ENCODE results near the gene BMP5. TPM values are rescaled to one million over a fixed set of nuclear protein-coding genes. Genes with fewer than 3 reads are reported as not detected.
"Not testable (repeated sequence)": the region's sequence is repeated elsewhere in the genome, so short reads cannot be mapped to it uniquely, and the experiment has no call there.

BMP5 gene
- total RNA-seq, 1 experiment from 2014 or later: 17.7 TPM

DNA sequence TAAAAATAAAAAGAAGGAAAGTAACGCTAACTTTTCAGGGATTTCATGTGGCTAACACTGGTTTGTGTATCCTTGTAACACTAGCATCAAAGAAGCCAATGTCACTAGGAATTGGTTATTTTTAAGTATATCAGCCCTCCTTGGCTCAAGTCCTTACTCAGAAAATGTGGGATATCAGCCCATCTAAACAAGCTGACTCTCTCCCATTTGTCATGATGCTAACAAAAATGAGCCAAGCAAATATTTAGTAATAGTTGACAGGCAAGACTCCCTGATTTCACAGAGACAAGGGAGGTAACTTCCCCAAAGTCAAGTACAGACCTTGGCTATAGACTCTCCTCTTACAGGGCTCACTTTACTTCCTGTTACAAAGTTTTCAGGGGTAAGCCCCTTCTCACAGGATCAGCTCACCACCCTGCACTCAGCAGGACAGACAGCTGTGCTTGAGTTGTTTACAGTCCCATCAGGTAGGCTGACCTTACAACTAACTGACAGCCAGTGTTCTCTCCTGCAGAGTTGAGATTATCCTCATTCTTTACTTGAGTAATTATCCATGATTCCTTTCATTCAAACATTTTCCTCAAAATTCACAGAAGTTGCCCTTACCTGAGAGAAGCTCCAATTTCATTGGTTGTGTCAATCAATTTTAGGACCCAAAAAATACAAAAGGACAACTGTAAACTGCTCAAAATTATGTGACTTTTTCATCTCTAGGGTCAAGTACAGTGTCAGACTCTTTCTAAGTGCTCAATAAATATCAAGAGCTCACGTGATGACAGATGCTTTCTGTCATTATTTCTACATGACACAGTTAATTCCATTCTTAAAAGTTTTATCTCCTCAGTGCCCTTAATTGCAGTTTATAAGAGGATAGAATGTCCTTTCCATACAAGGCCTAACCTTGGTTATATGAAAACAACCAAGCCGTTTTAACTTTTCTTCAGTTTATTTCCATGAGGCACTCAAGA is 38.1 kb upstream of the BMP5 start:
- H3K4me1 ChIP-seq (ENCODE audit: control insufficient read depth, insufficient read depth, low read length): peaks cover 10% of the 10 kb centered on the region; the same call in 1 of the 2 replicates
- H3K27me3 ChIP-seq (ENCODE audit: control insufficient read depth, insufficient read depth, low read length): no peaks in the 10 kb centered on the region
- peak; percentile 68 for ATAC-seq
- H3K27ac ChIP-seq (ENCODE audit: low read length): peak overlapping the region; percentile 42; the same call in 1 of the 2 replicates
- no peak for TF ChIP-seq TCF7L2 (IDR thresholded peaks at IDR 0.05; ENCODE audit: low read depth, low read length)
- TF ChIP-seq, protein P1, sequence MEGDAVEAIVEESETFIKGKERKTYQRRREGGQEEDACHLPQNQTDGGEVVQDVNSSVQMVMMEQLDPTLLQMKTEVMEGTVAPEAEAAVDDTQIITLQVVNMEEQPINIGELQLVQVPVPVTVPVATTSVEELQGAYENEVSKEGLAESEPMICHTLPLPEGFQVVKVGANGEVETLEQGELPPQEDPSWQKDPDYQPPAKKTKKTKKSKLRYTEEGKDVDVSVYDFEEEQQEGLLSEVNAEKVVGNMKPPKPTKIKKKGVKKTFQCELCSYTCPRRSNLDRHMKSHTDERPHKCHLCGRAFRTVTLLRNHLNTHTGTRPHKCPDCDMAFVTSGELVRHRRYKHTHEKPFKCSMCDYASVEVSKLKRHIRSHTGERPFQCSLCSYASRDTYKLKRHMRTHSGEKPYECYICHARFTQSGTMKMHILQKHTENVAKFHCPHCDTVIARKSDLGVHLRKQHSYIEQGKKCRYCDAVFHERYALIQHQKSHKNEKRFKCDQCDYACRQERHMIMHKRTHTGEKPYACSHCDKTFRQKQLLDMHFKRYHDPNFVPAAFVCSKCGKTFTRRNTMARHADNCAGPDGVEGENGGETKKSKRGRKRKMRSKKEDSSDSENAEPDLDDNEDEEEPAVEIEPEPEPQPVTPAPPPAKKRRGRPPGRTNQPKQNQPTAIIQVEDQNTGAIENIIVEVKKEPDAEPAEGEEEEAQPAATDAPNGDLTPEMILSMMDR (IDR thresholded peaks at IDR 0.05): peak; percentile 4; the same call in 1 of the 2 replicates
- ChIA-PET POLR2A (interaction anchor here (0.7 kb wide), 1 partner anchor 1192 kb away, joined by 4 read pairs; no protein-coding TSS in a partner anchor), CTCF (interaction anchor here (0.5 kb wide), 1 partner anchor 87 kb away, joined by 4 read pairs; no protein-coding TSS in a partner anchor)
- in situ Hi-C loops (cut with HindIII; ENCODE audit: low pct_unique_long_range_greater_than_20kb, low sequenced_read_pairs): no loop called here
- no TSS peak for BruUV-seq (replicated peaks)
- H3K4me3 ChIP-seq (ENCODE audit: low read depth in 2 of 2, low read length in 2 of 2): no peak overlapping the region
- DNase-seq (ENCODE audit: low read depth, low spot score): no peak
- H3K9me3 ChIP-seq (ENCODE audit: control insufficient read depth, insufficient read depth, low read depth, low read length): no peaks in the 10 kb centered on the region
- intact Hi-C loops (cut with micrococcal nuclease; ENCODE audit: unreplicated experiment): no loop called here
- H3K36me3 ChIP-seq (ENCODE audit: control insufficient read depth, insufficient read depth, low read length): no peaks in the 10 kb centered on the region

- H3K27ac ChIP-seq (ENCODE audit: low read length); H3K4me3 ChIP-seq (ENCODE audit: low read depth in 2 of 2, low read length in 2 of 2); in situ Hi-C loops (cut with HindIII; ENCODE audit: low pct_unique_long_range_greater_than_20kb, low sequenced_read_pairs); H3K4me1 ChIP-seq (ENCODE audit: control insufficient read depth, insufficient read depth, low read length); H3K36me3 ChIP-seq (ENCODE audit: control insufficient read depth, insufficient read depth, low read length); DNase-seq (ENCODE audit: low read depth, low spot score); BruUV-seq (replicated peaks); intact Hi-C loops (cut with micrococcal nuclease; ENCODE audit: unreplicated experiment); ATAC-seq; H3K9me3 ChIP-seq (ENCODE audit: control insufficient read depth, insufficient read depth, low read depth, low read length); POLR2A ChIA-PET; H3K27me3 ChIP-seq (ENCODE audit: control insufficient read depth, insufficient read depth, low read length); CTCF ChIA-PET: not testable (repeated sequence)
These were observed 35.1 kb upstream of the BMP5 start for GRCh38 chr6:55910466-55910865.

DNA sequence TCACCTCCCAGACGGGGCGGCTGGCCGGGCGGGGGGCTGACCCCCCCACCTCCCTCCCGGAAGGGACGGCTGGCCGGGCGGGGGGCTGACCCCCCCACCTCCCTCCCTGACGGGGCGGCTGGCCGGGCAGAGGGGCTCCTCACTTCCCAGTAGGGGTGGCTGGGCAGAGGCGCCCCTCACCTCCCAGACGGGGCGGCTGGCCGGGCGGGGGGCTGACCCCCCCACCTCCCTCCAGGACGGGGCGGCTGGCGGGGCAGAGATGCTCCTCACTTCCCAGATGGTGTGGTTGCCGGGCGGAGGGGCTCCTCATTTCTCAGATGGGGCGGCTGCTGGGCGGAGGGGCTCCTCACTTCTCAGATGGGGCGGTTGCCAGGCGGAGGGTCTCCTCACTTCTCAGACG is 34.5 kb upstream of the BMP5 start:
- H3K4me3 ChIP-seq (ENCODE audit: low read depth in 2 of 2, low read length in 2 of 2); BruUV-seq (replicated peaks); H3K9me3 ChIP-seq (ENCODE audit: control insufficient read depth, insufficient read depth, low read depth, low read length); in situ Hi-C loops (cut with HindIII; ENCODE audit: low pct_unique_long_range_greater_than_20kb, low sequenced_read_pairs); ATAC-seq; H3K27ac ChIP-seq (ENCODE audit: low read length); intact Hi-C loops (cut with micrococcal nuclease; ENCODE audit: unreplicated experiment); POLR2A ChIA-PET; H3K4me1 ChIP-seq (ENCODE audit: control insufficient read depth, insufficient read depth, low read length); H3K36me3 ChIP-seq (ENCODE audit: control insufficient read depth, insufficient read depth, low read length); DNase-seq (ENCODE audit: low read depth, low spot score); CTCF ChIA-PET; H3K27me3 ChIP-seq (ENCODE audit: control insufficient read depth, insufficient read depth, low read length): not testable (repeated sequence)

DNA sequence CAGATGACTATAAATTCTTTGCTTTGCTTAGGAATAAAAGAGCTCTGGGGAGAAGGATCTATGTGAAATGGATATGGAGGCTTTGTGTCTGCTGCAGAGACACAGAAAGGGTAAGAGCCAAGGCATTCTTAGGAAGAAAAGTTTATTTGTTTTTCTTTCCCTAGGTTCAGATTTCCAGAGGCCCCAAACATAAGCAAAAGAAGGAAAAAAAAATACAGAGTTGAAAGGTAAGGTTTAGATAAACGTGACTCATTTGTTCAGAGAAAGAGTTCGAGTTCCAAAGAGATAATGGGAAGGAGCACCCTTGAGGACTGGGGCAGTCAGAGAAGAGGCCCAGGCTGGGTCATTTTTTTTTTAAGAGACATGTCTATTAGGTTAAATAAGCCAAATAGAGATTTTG is 27.4 kb upstream of the BMP5 start:
- BruUV-seq (replicated peaks): no TSS peak
- Histone ChIP-seq H3K4me1 (ENCODE audit: control insufficient read depth, insufficient read depth, low read length) (peaks cover 2% of the 10 kb centered on the region; the same call in 1 of the 2 replicates), H3K9me3 (ENCODE audit: control insufficient read depth, insufficient read depth, low read depth, low read length) (no peaks in the 10 kb centered on the region), H3K27me3 (ENCODE audit: control insufficient read depth, insufficient read depth, low read length) (no peaks in the 10 kb centered on the region), H3K4me3 (ENCODE audit: low read depth in 2 of 2, low read length in 2 of 2) (no peak overlapping the region), H3K36me3 (ENCODE audit: control insufficient read depth, insufficient read depth, low read length) (no peaks in the 10 kb centered on the region), H3K27ac (ENCODE audit: low read length) (peak overlapping the region; percentile 3; the same call in 1 of the 2 replicates)
- ATAC-seq: 0 out of 2 replicates have a peak, but pooled peaks have one; percentile 30
- in situ Hi-C loops (cut with HindIII; ENCODE audit: low pct_unique_long_range_greater_than_20kb, low sequenced_read_pairs) (no loop called here), intact Hi-C loops (cut with micrococcal nuclease; ENCODE audit: unreplicated experiment) (no loop called here)
- no peak for TF ChIP-seq SIN3A (IDR thresholded peaks at IDR 0.05; ENCODE audit: borderline replicate concordance, insufficient read depth, low read depth, low read length)
- CTCF ChIA-PET: interaction anchor here (1.0 kb wide), 1 partner anchor 16 kb away, joined by 3 read pairs; no protein-coding TSS in a partner anchor
- no peak for DNase-seq (ENCODE audit: low read depth, low spot score)
- POLR2A ChIA-PET: no interaction called here
